ENCODE measurements around the gene ZNF681. TPM values are rescaled to one million over a fixed set of nuclear protein-coding genes. Genes with fewer than 3 reads are reported as not detected.

The ZNF681 gene
- total RNA-seq, 4 donors from 2014 or later, result 0.65 to 1.1 (median 0.91) TPM

- no peak overlapping the region for H3K27ac ChIP-seq (replicated peaks in 1 of 4)
- H3K9me3 ChIP-seq, result peaks cover 0 to 4% (median under 1%) of the 10 kb centered on the region in 4 donors
- TF ChIP-seq POLR2A (IDR thresholded peaks at IDR 0.05; ENCODE audit: low read depth), result no peak
- TF ChIP-seq, protein P1, sequence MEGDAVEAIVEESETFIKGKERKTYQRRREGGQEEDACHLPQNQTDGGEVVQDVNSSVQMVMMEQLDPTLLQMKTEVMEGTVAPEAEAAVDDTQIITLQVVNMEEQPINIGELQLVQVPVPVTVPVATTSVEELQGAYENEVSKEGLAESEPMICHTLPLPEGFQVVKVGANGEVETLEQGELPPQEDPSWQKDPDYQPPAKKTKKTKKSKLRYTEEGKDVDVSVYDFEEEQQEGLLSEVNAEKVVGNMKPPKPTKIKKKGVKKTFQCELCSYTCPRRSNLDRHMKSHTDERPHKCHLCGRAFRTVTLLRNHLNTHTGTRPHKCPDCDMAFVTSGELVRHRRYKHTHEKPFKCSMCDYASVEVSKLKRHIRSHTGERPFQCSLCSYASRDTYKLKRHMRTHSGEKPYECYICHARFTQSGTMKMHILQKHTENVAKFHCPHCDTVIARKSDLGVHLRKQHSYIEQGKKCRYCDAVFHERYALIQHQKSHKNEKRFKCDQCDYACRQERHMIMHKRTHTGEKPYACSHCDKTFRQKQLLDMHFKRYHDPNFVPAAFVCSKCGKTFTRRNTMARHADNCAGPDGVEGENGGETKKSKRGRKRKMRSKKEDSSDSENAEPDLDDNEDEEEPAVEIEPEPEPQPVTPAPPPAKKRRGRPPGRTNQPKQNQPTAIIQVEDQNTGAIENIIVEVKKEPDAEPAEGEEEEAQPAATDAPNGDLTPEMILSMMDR (IDR thresholded peaks at IDR 0.05), result no peak
- no peak for TF ChIP-seq POLR2AphosphoS5 (IDR thresholded peaks at IDR 0.05)
- TF ChIP-seq EP300 (IDR thresholded peaks at IDR 0.05), result no peak
- intact Hi-C loops (cut with DNase I), result no loop called here
- DNase-seq (ENCODE audit: extremely low spot score), result no peak
- no peaks in the 10 kb centered on the region for H3K27me3 ChIP-seq
- no peaks in the 10 kb centered on the region for H3K36me3 ChIP-seq
- H3K4me3 ChIP-seq, result no peak overlapping the region
- no peaks in the 10 kb centered on the region for H3K4me1 ChIP-seq
These were observed 42.2 kb upstream of the ZNF681 start for GRCh38 chr19:23800868-23801267.

DNA sequence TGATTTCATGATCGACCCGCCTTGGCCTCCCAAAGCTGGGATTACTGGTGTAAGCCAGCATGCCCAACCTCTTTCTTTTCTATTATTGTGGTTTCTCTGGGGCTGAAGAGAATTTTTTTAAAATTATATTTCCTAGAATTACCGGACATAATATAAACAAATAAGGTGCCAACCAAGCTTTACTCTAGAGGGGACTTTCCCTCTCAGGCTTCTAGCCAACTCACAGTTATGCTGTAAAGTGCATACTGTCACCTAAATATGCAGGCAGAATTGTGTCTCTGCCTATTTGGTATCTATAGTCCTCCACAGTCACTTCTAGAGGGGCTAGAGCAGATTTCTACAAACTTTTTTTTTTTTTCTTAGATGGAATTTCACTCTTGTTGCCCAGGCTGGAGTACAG lies 41.6 kb upstream of the ZNF681 start:
- intact Hi-C loops (cut with DNase I), result no loop called here
- no peaks in the 10 kb centered on the region for H3K27me3 ChIP-seq
- H3K4me1 ChIP-seq, result no peaks in the 10 kb centered on the region
- H3K4me3 ChIP-seq, result no peak overlapping the region
- H3K27ac ChIP-seq (replicated peaks in 1 of 4), result no peak overlapping the region
- TF ChIP-seq EP300 (IDR thresholded peaks at IDR 0.05), result no peak
- no peak for TF ChIP-seq POLR2AphosphoS5 (IDR thresholded peaks at IDR 0.05)
- no peak for TF ChIP-seq POLR2A (IDR thresholded peaks at IDR 0.05; ENCODE audit: low read depth)
- TF ChIP-seq, protein P1 (IDR thresholded peaks at IDR 0.05), result no peak
- no peaks in the 10 kb centered on the region for H3K36me3 ChIP-seq
- DNase-seq (ENCODE audit: extremely low spot score), result no peak
- 78% methylated on average over 3 of the region's 3 CpGs for WGBS
- H3K9me3 ChIP-seq, result peaks cover 0 to 6% (median 3%) of the 10 kb centered on the region in 4 donors

GRCh38 chr19:23799321-23799720 lies 40.6 kb upstream of the ZNF681 start:
- WGBS, result 67% methylated on average over 3 of the region's 5 CpGs
- Histone ChIP-seq H3K4me1 (no peaks in the 10 kb centered on the region), H3K36me3 (no peaks in the 10 kb centered on the region), H3K27me3 (no peaks in the 10 kb centered on the region), H3K27ac (replicated peaks in 1 of 4) (no peak overlapping the region), H3K4me3 (no peak overlapping the region), H3K9me3 (peaks cover 0 to 7% (median 3%) of the 10 kb centered on the region in 4 donors)
- no peak for DNase-seq (ENCODE audit: extremely low spot score)
- TF ChIP-seq, protein P1 (IDR thresholded peaks at IDR 0.05), result no peak
- TF ChIP-seq POLR2A (IDR thresholded peaks at IDR 0.05; ENCODE audit: low read depth), result no peak
- no peak for TF ChIP-seq POLR2AphosphoS5 (IDR thresholded peaks at IDR 0.05)
- no peak for TF ChIP-seq EP300 (IDR thresholded peaks at IDR 0.05)
- intact Hi-C loops (cut with DNase I), result no loop called here

DNA sequence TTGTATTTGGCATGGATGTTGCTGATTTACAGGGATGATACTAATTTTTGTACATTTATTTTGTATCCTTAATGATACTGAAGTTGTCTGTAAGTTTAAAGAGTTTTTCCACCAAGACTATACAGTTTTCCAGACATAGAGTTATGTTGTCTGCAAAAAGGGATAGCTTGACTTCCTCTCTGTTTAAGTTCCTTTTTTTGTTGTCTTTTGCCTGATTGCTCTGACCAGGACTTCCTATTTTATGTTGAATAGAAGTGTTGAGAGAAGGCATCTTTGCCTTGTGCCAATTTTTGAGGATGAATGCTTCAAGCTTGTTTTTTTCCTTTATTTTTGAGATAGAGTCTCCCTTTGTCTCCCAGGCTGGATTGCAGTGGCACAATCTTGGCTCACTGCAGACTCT lies 36.8 kb upstream of the ZNF681 start:
- Histone ChIP-seq H3K9me3 (peaks cover 0 to 7% (median 3%) of the 10 kb centered on the region in 4 donors), H3K27ac (replicated peaks in 1 of 4) (no peak overlapping the region), H3K36me3 (no peaks in the 10 kb centered on the region), H3K4me3 (no peak overlapping the region), H3K4me1 (no peaks in the 10 kb centered on the region), H3K27me3 (no peaks in the 10 kb centered on the region)
- TF ChIP-seq POLR2A (IDR thresholded peaks at IDR 0.05; ENCODE audit: low read depth), result no peak
- TF ChIP-seq EP300 (IDR thresholded peaks at IDR 0.05), result no peak
- no peak for TF ChIP-seq POLR2AphosphoS5 (IDR thresholded peaks at IDR 0.05)
- TF ChIP-seq, protein P1 (IDR thresholded peaks at IDR 0.05), result no peak
- no peak for DNase-seq (ENCODE audit: extremely low spot score)
- intact Hi-C loops (cut with DNase I), result no loop called here

DNA sequence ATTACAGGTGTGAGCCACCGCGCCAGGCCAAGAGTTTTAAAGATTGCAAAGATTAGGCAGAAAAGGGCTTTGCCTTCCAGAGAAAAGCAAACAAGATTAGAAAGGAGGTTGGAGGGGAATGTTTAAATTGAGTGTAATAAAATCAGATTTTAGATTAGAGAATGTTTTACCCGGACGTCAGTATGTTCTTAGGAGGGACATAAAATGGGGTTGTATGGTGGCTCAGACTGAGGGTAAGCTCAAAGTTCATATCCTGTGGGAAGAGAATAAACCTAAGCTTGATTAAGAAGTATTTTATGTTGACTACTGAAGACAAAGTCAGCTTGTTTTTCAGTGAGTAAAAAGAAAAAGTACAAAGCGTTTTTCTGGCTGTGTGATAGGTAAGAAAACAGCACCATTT lies 34.1 kb upstream of the ZNF681 start:
- no peaks in the 10 kb centered on the region for H3K27me3 ChIP-seq
- H3K27ac ChIP-seq (replicated peaks in 1 of 4), result no peak overlapping the region
- DNase-seq (ENCODE audit: extremely low spot score), result no peak
- TF ChIP-seq, protein P1 (IDR thresholded peaks at IDR 0.05), result no peak
- no peak for TF ChIP-seq POLR2AphosphoS5 (IDR thresholded peaks at IDR 0.05)
- TF ChIP-seq POLR2A (IDR thresholded peaks at IDR 0.05; ENCODE audit: low read depth), result no peak
- no peak for TF ChIP-seq EP300 (IDR thresholded peaks at IDR 0.05)
- H3K4me1 ChIP-seq, result no peaks in the 10 kb centered on the region
- no peak overlapping the region for H3K4me3 ChIP-seq
- no peaks in the 10 kb centered on the region for H3K36me3 ChIP-seq
- WGBS, result 88% methylated on average over 5 of the region's 5 CpGs
- intact Hi-C loops (cut with DNase I), result no loop called here
- peaks cover 0 to 7% (median 3%) of the 10 kb centered on the region in 4 donors for H3K9me3 ChIP-seq
